ENCODE data around the gene SUMO1.

SUMO1 gene

GRCh38 chr2:202169131-202169530, 69.3 kb downstream of the SUMO1 start:
- no peak overlapping the region for H3K4me3 ChIP-seq (ENCODE audit: low read depth, low read length)
- no peak for DNase-seq (ENCODE audit: low read depth)
- TF ChIP-seq MAX (IDR thresholded peaks at IDR 0.05; ENCODE audit: low read depth, low read length) (no peak), MYC (IDR thresholded peaks at IDR 0.05; ENCODE audit: low read depth, low read length) (no peak), POLR2A (IDR thresholded peaks at IDR 0.05; ENCODE audit: extremely low read depth, insufficient read length) (no peak), CTCF (IDR thresholded peaks at IDR 0.05; ENCODE audit: low read depth, low read length) (peak; percentile 15)

- DNase-seq (ENCODE audit: low read depth) = no peak
- no peak overlapping the region for H3K4me3 ChIP-seq (ENCODE audit: low read depth, low read length)
- TF ChIP-seq MYC (IDR thresholded peaks at IDR 0.05; ENCODE audit: low read depth, low read length) (no peak), CTCF (IDR thresholded peaks at IDR 0.05; ENCODE audit: low read depth, low read length) (no peak), POLR2A (IDR thresholded peaks at IDR 0.05; ENCODE audit: extremely low read depth, insufficient read length) (no peak), MAX (IDR thresholded peaks at IDR 0.05; ENCODE audit: low read depth, low read length) (no peak)
Observed at GRCh38 chr2:202165945-202166344, 72.5 kb downstream of the SUMO1 start.

- DNase-seq (ENCODE audit: low read depth) = no peak
Observed at GRCh38 chr2:202165208-202165607, 73.2 kb downstream of the SUMO1 start.

GRCh38 chr2:202164411-202164810, 74.0 kb downstream of the SUMO1 start:
- DNase-seq (ENCODE audit: low read depth) = no peak
- H3K4me3 ChIP-seq (ENCODE audit: low read depth, low read length) = no peak overlapping the region
- TF ChIP-seq MAX (IDR thresholded peaks at IDR 0.05; ENCODE audit: low read depth, low read length) (no peak), CTCF (IDR thresholded peaks at IDR 0.05; ENCODE audit: low read depth, low read length) (no peak), POLR2A (IDR thresholded peaks at IDR 0.05; ENCODE audit: extremely low read depth, insufficient read length) (no peak), MYC (IDR thresholded peaks at IDR 0.05; ENCODE audit: low read depth, low read length) (no peak)

More at GRCh38 chr2:202165208-202165607, 73.2 kb downstream of the SUMO1 start:
- no peak for TF ChIP-seq POLR2A (IDR thresholded peaks at IDR 0.05; ENCODE audit: extremely low read depth, insufficient read length)
- no peak for TF ChIP-seq MYC (IDR thresholded peaks at IDR 0.05; ENCODE audit: low read depth, low read length)
- TF ChIP-seq CTCF (IDR thresholded peaks at IDR 0.05; ENCODE audit: low read depth, low read length) = peak; percentile 2
- no peak for TF ChIP-seq MAX (IDR thresholded peaks at IDR 0.05; ENCODE audit: low read depth, low read length)
- no peak overlapping the region for H3K4me3 ChIP-seq (ENCODE audit: low read depth, low read length)

- TF ChIP-seq POLR2A (IDR thresholded peaks at IDR 0.05; ENCODE audit: extremely low read depth, insufficient read length) = no peak
- no peak for TF ChIP-seq MAX (IDR thresholded peaks at IDR 0.05; ENCODE audit: low read depth, low read length)
- TF ChIP-seq CTCF (IDR thresholded peaks at IDR 0.05; ENCODE audit: low read depth, low read length) = no peak
- TF ChIP-seq MYC (IDR thresholded peaks at IDR 0.05; ENCODE audit: low read depth, low read length) = no peak
- H3K4me3 ChIP-seq (ENCODE audit: low read depth, low read length) = no peak overlapping the region
- no peak for DNase-seq (ENCODE audit: low read depth)
Observed at GRCh38 chr2:202161151-202161835, 77.1 kb downstream of the SUMO1 start.

Measured in NB4 (cell line).